ENCODE measurements around the gene SUGCT.

DNA sequence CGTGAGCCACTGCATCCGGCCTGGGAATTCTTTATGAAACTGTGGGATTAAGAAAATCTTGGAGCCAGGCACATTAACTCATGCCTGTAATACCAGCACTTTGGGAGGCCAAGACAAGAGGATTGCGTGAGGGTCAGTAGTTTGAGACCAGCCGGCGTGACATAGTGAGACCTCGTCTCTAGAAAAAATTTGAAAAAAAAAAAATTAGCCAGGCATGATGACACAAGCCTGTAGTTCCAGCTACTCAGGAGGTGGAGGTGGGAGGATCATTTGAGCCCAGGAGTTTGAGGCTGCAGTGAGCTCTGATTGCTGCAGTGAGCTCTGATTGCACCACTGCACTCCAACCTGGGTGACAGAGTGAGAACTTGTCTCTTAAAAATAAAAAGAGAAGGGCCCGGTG is 69.8 kb downstream of the SUGCT start:
- TF ChIP-seq, protein P1, sequence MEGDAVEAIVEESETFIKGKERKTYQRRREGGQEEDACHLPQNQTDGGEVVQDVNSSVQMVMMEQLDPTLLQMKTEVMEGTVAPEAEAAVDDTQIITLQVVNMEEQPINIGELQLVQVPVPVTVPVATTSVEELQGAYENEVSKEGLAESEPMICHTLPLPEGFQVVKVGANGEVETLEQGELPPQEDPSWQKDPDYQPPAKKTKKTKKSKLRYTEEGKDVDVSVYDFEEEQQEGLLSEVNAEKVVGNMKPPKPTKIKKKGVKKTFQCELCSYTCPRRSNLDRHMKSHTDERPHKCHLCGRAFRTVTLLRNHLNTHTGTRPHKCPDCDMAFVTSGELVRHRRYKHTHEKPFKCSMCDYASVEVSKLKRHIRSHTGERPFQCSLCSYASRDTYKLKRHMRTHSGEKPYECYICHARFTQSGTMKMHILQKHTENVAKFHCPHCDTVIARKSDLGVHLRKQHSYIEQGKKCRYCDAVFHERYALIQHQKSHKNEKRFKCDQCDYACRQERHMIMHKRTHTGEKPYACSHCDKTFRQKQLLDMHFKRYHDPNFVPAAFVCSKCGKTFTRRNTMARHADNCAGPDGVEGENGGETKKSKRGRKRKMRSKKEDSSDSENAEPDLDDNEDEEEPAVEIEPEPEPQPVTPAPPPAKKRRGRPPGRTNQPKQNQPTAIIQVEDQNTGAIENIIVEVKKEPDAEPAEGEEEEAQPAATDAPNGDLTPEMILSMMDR (IDR thresholded peaks at IDR 0.05): no peak
- TF ChIP-seq, protein P2, sequence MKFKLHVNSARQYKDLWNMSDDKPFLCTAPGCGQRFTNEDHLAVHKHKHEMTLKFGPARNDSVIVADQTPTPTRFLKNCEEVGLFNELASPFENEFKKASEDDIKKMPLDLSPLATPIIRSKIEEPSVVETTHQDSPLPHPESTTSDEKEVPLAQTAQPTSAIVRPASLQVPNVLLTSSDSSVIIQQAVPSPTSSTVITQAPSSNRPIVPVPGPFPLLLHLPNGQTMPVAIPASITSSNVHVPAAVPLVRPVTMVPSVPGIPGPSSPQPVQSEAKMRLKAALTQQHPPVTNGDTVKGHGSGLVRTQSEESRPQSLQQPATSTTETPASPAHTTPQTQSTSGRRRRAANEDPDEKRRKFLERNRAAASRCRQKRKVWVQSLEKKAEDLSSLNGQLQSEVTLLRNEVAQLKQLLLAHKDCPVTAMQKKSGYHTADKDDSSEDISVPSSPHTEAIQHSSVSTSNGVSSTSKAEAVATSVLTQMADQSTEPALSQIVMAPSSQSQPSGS (CRISPR knock-in tag; IDR thresholded peaks at IDR 0.05; ENCODE audit: borderline replicate concordance, low read depth): no peak
- TF ChIP-seq SMAD4 (CRISPR knock-in tag; IDR thresholded peaks at IDR 0.05) (no peak), FOXK1 (CRISPR knock-in tag; IDR thresholded peaks at IDR 0.05) (no peak), TEAD4 (CRISPR knock-in tag; IDR thresholded peaks at IDR 0.05) (no peak), ZNF263 (CRISPR knock-in tag; IDR thresholded peaks at IDR 0.05; ENCODE audit: low read depth) (no peak), ZNF423 (CRISPR knock-in tag; IDR thresholded peaks at IDR 0.05) (no peak)
- TF ChIP-seq, protein P3, sequence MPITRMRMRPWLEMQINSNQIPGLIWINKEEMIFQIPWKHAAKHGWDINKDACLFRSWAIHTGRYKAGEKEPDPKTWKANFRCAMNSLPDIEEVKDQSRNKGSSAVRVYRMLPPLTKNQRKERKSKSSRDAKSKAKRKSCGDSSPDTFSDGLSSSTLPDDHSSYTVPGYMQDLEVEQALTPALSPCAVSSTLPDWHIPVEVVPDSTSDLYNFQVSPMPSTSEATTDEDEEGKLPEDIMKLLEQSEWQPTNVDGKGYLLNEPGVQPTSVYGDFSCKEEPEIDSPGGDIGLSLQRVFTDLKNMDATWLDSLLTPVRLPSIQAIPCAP (CRISPR knock-in tag; IDR thresholded peaks at IDR 0.05): no peak
- TF ChIP-seq, protein P4, sequence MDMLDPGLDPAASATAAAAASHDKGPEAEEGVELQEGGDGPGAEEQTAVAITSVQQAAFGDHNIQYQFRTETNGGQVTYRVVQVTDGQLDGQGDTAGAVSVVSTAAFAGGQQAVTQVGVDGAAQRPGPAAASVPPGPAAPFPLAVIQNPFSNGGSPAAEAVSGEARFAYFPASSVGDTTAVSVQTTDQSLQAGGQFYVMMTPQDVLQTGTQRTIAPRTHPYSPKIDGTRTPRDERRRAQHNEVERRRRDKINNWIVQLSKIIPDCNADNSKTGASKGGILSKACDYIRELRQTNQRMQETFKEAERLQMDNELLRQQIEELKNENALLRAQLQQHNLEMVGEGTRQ (CRISPR knock-in tag; IDR thresholded peaks at IDR 0.05): no peak
- TF ChIP-seq, protein P5, sequence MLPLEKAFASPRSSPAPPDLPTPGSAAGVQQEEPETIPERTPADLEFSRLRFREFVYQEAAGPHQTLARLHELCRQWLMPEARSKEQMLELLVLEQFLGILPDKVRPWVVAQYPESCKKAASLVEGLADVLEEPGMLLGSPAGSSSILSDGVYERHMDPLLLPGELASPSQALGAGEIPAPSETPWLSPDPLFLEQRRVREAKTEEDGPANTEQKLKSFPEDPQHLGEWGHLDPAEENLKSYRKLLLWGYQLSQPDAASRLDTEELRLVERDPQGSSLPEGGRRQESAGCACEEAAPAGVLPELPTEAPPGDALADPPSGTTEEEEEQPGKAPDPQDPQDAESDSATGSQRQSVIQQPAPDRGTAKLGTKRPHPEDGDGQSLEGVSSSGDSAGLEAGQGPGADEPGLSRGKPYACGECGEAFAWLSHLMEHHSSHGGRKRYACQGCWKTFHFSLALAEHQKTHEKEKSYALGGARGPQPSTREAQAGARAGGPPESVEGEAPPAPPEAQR (CRISPR knock-in tag; IDR thresholded peaks at IDR 0.05): no peak
- TF ChIP-seq, protein P6, sequence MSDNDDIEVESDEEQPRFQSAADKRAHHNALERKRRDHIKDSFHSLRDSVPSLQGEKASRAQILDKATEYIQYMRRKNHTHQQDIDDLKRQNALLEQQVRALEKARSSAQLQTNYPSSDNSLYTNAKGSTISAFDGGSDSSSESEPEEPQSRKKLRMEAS (CRISPR knock-in tag; IDR thresholded peaks at IDR 0.05): no peak
